Breast epithelium (tissue), 4 donors: ENCODE measurements around the gene RFWD3. TPM values are rescaled to one million over a fixed set of nuclear protein-coding genes. Genes with fewer than 3 reads are reported as not detected.

Source experiments
- DNase-seq, 2 donors: peaks; one replicate each; pipeline ENCODE4 v3.0.0-alpha.2; 2019; ENCODE audit warnings: low spot score in 2 of 2
- H3K27ac ChIP-seq, 2 donors: fragments of 200-600 bp; sonication (generic) in 1 of 2; one replicate each; pipeline ENCODE4 v1.5.1; 2016 to 2019; ENCODE audit warnings: mild to moderate bottlenecking in 1 of 2
- H3K27me3 ChIP-seq, 2 donors: fragments of 200-600 bp; sonication (generic) in 1 of 2; one replicate each; pipeline versions ENCODE4 v1.5.1 to v1.6.0; 2017 to 2019; ENCODE audit warnings: control low read depth in 1 of 2, mild to moderate bottlenecking in 1 of 2
- H3K36me3 ChIP-seq: fragments of 200-600 bp; one replicate; pipeline ENCODE4 v1.5.1; 2019
- H3K4me1 ChIP-seq, 2 donors: fragments of 200-600 bp; sonication (generic); one replicate each; pipeline ENCODE4 v1.5.1; 2016 to 2019; ENCODE audit warnings: control low read depth in 1 of 2
- H3K4me3 ChIP-seq, 3 donors: fragments of 200-600 bp; sonication (generic); 1 replicate in 2 of 3; 2 replicates in 1 of 3; pipeline ENCODE4 v1.5.1; 2016 to 2019; ENCODE audit warnings: mild to moderate bottlenecking in 3 of 3, moderate library complexity in 2 of 3
- H3K9me3 ChIP-seq, 2 donors: fragments of 200-600 bp; sonication (generic) in 1 of 2; one replicate each; pipeline ENCODE4 v1.5.1; 2016 to 2019; ENCODE audit warnings: control low read depth in 1 of 2
- POLR2A ChIP-seq: fragments of 450-650 bp; IDR thresholded peaks from one replicate; pipeline ENCODE4 v1.6.1; 2016; ENCODE audit warnings: antibody characterized with exemption, mild to moderate bottlenecking, moderate library complexity
- POLR2AphosphoS5 ChIP-seq, 3 donors: sonication (generic); formaldehyde crosslinking; IDR thresholded peaks; one replicate each; pipeline ENCODE4 v1.6.1; 2017; ENCODE audit warnings: antibody characterized with exemption in 3 of 3
- intact Hi-C: fragments of 100-400 bp; cut with DNase I; formaldehyde crosslinking; loops from one replicate; pipeline ENCODE4 v1.15.1; 2023; ENCODE audit warnings: low total_unique reads
- total RNA-seq, 3 donors: library from RNA; depleted of rRNA; stranded (reverse); fragments of >200 nt; gene quantifications; one replicate each; pipeline ENCODE4 v1.1.0, GENCODE V29; 2016
- TF ChIP-seq, protein P1 (sequence below), 3 donors: fragments of 450-650 bp; IDR thresholded peaks; one replicate each; pipeline ENCODE4 v1.5.1; 2016 to 2017; ENCODE audit warnings: antibody characterized with exemption in 3 of 3, mild to moderate bottlenecking in 3 of 3, moderate library complexity in 3 of 3

The RFWD3 gene
- total RNA-seq, 3 donors from 2014 or later: 11.0 to 23.6 (median 18.7) TPM

DNA sequence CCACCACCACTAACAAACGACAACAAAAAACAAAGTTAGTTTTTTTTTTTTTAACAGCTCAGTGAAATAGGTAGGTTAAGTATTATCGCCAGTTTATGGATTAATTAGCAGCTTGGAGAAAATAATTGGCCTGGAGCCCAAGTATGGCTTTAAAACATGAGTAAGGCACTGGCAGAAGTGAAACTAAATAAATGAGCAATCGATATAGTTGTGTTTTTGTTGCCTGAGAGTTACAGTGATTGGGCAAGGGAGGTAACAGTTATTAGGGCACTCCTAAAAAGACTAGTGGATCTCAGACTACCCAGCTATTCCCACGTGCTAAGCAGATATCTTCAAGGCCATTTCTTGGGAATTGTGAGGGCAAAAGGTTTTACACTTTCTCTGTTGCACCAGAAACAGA is 31.5 kb upstream of the RFWD3 start:
- DNase-seq: no peak
- Histone ChIP-seq H3K9me3 (no peaks in the 10 kb centered on the region), H3K4me1 (no peaks in the 10 kb centered on the region), H3K36me3 (no peaks in the 10 kb centered on the region), H3K27me3 (no peaks in the 10 kb centered on the region), H3K27ac (no peak overlapping the region), H3K4me3 (peak overlapping the region in 1 of 3 donors; percentile 29)
- TF ChIP-seq, protein P1, sequence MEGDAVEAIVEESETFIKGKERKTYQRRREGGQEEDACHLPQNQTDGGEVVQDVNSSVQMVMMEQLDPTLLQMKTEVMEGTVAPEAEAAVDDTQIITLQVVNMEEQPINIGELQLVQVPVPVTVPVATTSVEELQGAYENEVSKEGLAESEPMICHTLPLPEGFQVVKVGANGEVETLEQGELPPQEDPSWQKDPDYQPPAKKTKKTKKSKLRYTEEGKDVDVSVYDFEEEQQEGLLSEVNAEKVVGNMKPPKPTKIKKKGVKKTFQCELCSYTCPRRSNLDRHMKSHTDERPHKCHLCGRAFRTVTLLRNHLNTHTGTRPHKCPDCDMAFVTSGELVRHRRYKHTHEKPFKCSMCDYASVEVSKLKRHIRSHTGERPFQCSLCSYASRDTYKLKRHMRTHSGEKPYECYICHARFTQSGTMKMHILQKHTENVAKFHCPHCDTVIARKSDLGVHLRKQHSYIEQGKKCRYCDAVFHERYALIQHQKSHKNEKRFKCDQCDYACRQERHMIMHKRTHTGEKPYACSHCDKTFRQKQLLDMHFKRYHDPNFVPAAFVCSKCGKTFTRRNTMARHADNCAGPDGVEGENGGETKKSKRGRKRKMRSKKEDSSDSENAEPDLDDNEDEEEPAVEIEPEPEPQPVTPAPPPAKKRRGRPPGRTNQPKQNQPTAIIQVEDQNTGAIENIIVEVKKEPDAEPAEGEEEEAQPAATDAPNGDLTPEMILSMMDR (IDR thresholded peaks at IDR 0.05): no peak
- intact Hi-C loops: loop anchor here (5.0 kb wide), 1 partner anchor 274 kb away; no protein-coding TSS in a partner anchor

DNA sequence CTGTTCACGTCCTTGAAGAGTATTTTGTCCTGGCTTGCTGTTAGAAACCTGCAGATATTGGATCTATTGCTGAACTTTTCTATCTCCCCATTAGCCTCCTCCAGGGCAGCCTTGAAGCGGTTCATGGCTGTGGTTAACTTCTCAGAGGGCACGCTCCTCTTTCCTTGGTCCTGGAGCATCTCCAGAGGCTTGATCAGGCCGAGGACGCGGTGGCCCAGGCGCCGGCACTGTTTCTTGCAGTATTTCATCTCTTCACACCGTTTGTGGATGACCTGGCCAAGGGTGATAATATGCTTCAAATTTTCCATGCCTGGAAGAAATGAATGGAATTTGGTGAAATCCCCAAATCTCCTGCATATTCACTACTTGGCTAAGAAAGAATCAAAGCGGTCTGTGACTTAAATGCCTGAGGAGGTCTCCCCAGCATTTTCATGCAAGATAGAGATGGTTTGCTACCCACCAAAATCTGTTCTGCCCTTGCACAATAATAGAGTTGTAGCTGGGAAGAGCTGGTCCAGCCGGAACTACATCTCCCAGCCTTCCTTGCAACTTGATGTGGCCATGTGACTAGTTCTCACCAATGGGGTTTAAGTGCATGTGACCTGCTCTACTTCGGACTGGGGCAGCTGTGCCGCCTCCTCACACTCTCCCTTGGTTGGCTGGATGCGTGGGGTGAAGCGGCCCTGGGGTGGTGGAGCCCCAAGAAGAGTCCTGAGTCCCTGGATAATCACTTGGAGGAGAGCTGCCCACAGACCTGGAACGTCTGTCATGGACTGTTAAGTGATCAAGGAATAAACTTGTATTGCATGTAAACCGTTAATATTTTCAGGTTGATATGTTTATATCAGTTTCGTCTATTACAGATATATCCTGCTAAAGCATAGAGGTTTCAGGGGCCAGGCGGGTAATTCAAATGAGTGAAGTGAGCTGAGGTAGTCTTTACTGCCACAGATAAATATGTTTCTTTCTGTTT is 29.1 kb upstream of the RFWD3 start:
- TF ChIP-seq, protein P1 (IDR thresholded peaks at IDR 0.05): no peak
- TF ChIP-seq POLR2A: no peak
- TF ChIP-seq POLR2AphosphoS5 (IDR thresholded peaks at IDR 0.05): no peak
- DNase-seq: peak; percentile 61 to 79
- Histone ChIP-seq H3K27ac (peak overlapping the region; percentile 35 to 74), H3K4me3 (peak overlapping the region; percentile 30 to 69 (median 52)), H3K9me3 (no peaks in the 10 kb centered on the region), H3K27me3 (no peaks in the 10 kb centered on the region), H3K4me1 (no peaks in the 10 kb centered on the region), H3K36me3 (no peaks in the 10 kb centered on the region)
- intact Hi-C loops: loop anchor here (5.0 kb wide), 1 partner anchor 277 kb away; no protein-coding TSS in a partner anchor

DNA sequence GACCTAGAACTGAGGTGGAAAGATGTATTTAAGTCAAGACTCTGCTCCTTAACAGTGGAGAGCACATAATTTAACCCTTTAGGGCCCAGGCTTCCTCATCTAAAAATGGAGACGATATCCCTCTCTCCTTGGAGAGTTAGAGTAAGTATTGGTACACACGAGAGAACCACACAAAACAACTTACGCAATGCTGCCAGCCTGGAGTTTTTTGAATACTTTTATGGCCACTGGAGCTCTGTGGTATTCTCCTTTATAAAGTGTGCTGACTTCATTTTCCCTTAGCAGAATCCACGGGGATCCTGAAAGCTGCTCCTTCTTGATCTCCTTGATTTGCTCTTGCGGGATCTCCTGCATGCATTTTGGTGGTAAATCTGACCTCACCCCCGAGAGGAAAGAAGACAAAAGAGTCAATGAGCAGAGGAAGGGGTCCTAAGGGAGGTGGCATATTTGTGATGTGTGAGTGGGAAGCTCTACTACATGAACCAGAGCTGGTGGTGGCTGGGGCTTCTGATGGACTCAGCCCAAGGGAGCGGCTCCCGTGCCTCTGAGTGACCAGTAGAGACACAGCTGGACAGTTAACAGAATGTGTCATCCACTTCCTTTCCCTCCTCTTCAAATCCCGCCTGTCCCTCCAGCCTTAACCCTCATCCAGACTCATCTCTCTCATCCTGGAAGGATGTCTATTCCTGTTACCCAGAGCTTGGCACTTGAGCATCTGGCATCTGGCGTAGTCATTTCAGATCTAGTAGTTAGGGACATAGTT is 24.6 kb upstream of the RFWD3 start:
- TF ChIP-seq, protein P1 (IDR thresholded peaks at IDR 0.05): no peak
- TF ChIP-seq POLR2AphosphoS5 (IDR thresholded peaks at IDR 0.05) (no peak), POLR2A (no peak)
- H3K27ac ChIP-seq: no peak overlapping the region

DNA sequence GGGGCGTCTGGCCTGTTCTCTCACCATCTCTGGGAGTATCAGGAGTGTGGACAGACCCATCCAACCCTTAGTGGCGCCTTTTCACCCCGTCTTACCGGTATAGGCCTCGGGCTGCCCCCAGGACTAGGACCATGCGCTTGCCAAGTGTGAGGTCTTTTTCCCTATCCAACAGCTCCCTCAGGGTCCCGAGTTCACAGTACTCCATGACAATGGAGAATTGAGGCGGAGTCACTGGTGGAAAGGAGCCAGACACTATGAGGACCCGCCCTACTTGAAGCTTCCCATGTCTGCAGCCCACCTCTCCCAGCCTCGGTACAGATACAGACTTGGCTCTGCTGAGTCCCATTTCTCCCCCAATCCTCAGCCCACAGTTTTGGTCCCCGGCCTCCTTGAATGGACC is 15.9 kb upstream of the RFWD3 start:
- intact Hi-C loops: no loop called here
- H3K27ac ChIP-seq: no peak overlapping the region
- DNase-seq: no peak
- H3K4me1 ChIP-seq: no peaks in the 10 kb centered on the region
- H3K36me3 ChIP-seq: no peaks in the 10 kb centered on the region
- H3K9me3 ChIP-seq: no peaks in the 10 kb centered on the region
- TF ChIP-seq, protein P1 (IDR thresholded peaks at IDR 0.05): no peak
- TF ChIP-seq POLR2AphosphoS5 (IDR thresholded peaks at IDR 0.05) (no peak), POLR2A (no peak)
- no peaks in the 10 kb centered on the region for H3K27me3 ChIP-seq
- H3K4me3 ChIP-seq: no peak overlapping the region

More for the DNA sequence above, 24.6 kb upstream of the RFWD3 start:
- Histone ChIP-seq H3K36me3 (no peaks in the 10 kb centered on the region), H3K4me3 (no peak overlapping the region), H3K27me3 (no peaks in the 10 kb centered on the region), H3K4me1 (no peaks in the 10 kb centered on the region), H3K9me3 (no peaks in the 10 kb centered on the region)
- no peak for DNase-seq
- intact Hi-C loops: no loop called here
